BJ (cell line): ENCODE data around the gene LRRC43. TPM values are rescaled to one million over a fixed set of nuclear protein-coding genes. Genes with fewer than 3 reads are reported as not detected.
A peak's percentile ranks its signal among the peaks of the same experiment; 100 is the strongest.
"Not testable (repeated sequence)": the region's sequence is repeated elsewhere in the genome, so short reads cannot be mapped to it uniquely, and the experiment has no call there.

Source experiments
- CTCF ChIA-PET: fragments of 350-600 bp; formaldehyde crosslinking; extraction: SDS; loops from one replicate; lab custom pipeline; 2021; ENCODE audit warnings: antibody characterized with exemption, inconsistent platforms; lab: Yijun Ruan, JAX
- POLR2A ChIA-PET: fragments of 300-600 bp; sonication (Branson Sonifier 250); formaldehyde crosslinking; extraction: SDS; loops from one replicate; lab custom pipeline; 2021; ENCODE audit warnings: antibody characterized with exemption; lab: Charles Lee
- DNase-seq: peaks from one replicate; pipeline ENCODE4 v3.0.0-alpha.2; 2011; ENCODE audit warnings: low read depth
- H3K27me3 ChIP-seq: 2 replicates; pipeline ENCODE4 v1.6.0; 2011; ENCODE audit warnings: low read length; ENCODE audit not compliant: control insufficient read depth, insufficient read depth
- H3K36me3 ChIP-seq: 2 replicates; pipeline ENCODE4 v1.5.1; 2011; ENCODE audit warnings: low read length; ENCODE audit not compliant: control insufficient read depth, insufficient read depth
- H3K4me3 ChIP-seq: 2 replicates; pipeline ENCODE4 v1.5.1; 2011; ENCODE audit warnings: low read depth, mild to moderate bottlenecking, control low read depth, low read length
- CTCF ChIP-seq: IDR thresholded peaks from 2 replicates; pipeline ENCODE4 v1.5.1; 2011; ENCODE audit warnings: low read depth, mild to moderate bottlenecking, control low read depth, inconsistent platforms, low read length, moderate library complexity; ENCODE audit not compliant: insufficient read depth
- polyA plus RNA-seq: library from polyadenylated mRNA; depleted of rRNA; stranded (reverse); fragments of >200 nt; gene quantifications from 2 replicates; pipeline ENCODE4 v1.2.3, GENCODE V29; 2011

The LRRC43 gene
- polyA plus RNA-seq, 1 experiment = 1.6 TPM

- TF ChIP-seq CTCF = no peak
- Histone ChIP-seq H3K27me3 (peaks cover 4% of the 10 kb centered on the region), H3K36me3 (no peaks in the 10 kb centered on the region), H3K4me3 (no peak overlapping the region)
- no peak for DNase-seq
- CTCF ChIA-PET = no interaction called here
- POLR2A ChIA-PET = no interaction called here
Observed at GRCh38 chr12:122171399-122171798, 11.5 kb upstream of the LRRC43 start.

DNA sequence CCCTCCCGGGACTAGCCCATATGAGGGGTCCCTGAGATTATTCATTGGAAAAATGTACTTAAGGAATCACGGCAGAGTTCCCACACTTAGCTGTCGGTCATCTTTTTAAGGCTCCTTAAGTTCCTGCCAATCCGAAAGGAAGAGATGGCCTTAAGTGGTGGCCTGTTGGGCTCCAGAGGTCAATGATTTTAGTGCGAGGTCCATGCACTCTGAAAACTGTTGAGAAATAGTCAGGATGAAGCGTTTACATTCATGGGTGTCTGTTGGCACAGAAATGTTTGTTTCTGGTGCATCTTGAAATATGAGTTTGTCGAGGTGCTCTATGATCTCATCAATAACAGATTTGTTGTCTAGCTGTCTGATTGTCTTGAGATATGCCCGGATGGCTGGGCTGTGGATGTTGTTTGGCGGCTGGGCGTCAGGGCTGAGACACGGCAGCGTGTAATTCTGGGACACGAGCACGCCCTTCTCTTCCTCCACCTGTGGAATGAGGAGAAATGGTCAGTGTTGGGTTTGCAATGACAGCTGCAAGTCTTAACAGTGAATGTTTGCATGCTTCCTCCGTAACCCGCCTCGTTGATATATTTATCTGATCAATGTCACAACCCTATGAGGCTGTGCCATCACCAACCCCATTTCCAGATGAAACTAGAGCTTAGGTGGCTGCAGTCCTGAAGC, 10.5 kb upstream of the LRRC43 start:
- DNase-seq = no peak
- H3K27me3 ChIP-seq = peaks cover 4% of the 10 kb centered on the region
- POLR2A ChIA-PET = no interaction called here
- no peak for TF ChIP-seq CTCF
- no peak overlapping the region for H3K4me3 ChIP-seq
- no peaks in the 10 kb centered on the region for H3K36me3 ChIP-seq
- CTCF ChIA-PET = no interaction called here

- no peaks in the 10 kb centered on the region for H3K36me3 ChIP-seq
- no peak within 1 kb of the TSS for H3K4me3 ChIP-seq
- ChIA-PET POLR2A (no interaction called here), CTCF (interaction anchor here (1.9 kb wide), 1 partner anchor 17 kb away, joined by 4 read pairs; no protein-coding TSS in a partner anchor)
- peaks cover 4% of the 10 kb centered on the region for H3K27me3 ChIP-seq
- DNase-seq = no peak
- TF ChIP-seq CTCF = no peak
Observed at GRCh38 chr12:122174155-122174845, 8.6 kb upstream of the LRRC43 start, which contains the start of gene IL31. Gene IL31 (minus strand): TSS chr12:122174221. CDS start chr12:122174172, 49 bp downstream.

DNA sequence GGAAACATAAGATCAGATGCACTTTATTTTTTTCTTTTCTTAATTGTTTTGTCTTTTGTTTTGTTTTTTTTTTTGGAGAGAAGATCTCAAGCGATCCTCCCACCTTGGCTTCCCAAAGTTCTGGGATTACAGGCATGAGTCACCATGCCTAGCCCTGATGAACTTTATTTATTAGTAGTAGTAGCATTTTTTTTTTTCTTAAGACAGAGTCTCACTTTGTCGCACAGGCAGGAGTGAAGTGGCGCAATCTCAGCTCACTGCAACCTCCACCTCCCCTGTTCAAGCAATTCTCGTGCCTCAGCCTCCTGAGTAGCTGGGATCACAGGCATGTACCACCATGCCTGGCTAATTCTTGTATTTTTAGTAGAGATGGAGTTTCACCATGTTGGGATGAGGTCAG, 6.5 kb upstream of the LRRC43 start:
- H3K27me3 ChIP-seq, H3K36me3 ChIP-seq, POLR2A ChIA-PET, DNase-seq, H3K4me3 ChIP-seq: not testable (repeated sequence)
- CTCF ChIA-PET = interaction anchor here (0.7 kb wide), 1 partner anchor 13 kb away, joined by 3 read pairs; no protein-coding TSS in a partner anchor

DNA sequence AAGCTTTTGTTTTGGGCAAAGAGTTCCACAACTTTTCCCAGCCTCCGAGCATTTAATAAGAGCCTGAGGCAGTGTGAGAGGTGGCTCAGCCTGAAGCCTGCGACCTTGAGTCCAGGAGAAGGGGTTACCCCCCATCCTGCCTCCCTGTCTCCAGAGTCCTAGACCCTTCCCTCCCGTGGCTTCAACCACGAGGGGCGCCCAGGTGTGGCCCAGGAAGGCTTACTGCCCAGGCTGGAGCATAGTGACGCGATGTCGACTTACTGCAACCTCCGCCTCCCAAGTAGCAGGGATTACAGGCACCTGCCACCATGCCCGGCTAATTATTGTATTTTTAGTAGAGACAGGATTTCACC, 641 bp downstream of the LRRC43 start:
- TF ChIP-seq CTCF = no peak
- H3K36me3 ChIP-seq = no peaks in the 10 kb centered on the region
- POLR2A ChIA-PET = no interaction called here
- CTCF ChIA-PET = interaction anchor here (2.1 kb wide), 1 partner anchor 8 kb away, joined by 7 read pairs; no protein-coding TSS in a partner anchor
- H3K27me3 ChIP-seq = no peaks in the 10 kb centered on the region
- H3K4me3 ChIP-seq = peak overlapping the region; percentile 49
- no peak for DNase-seq
